ENCODE measurements around the gene SLC6A6. TPM values are rescaled to one million over a fixed set of nuclear protein-coding genes. Genes with fewer than 3 reads are reported as not detected.

The SLC6A6 gene
- total RNA-seq, 1 donor from 2014 or later: 49.3 TPM

DNA sequence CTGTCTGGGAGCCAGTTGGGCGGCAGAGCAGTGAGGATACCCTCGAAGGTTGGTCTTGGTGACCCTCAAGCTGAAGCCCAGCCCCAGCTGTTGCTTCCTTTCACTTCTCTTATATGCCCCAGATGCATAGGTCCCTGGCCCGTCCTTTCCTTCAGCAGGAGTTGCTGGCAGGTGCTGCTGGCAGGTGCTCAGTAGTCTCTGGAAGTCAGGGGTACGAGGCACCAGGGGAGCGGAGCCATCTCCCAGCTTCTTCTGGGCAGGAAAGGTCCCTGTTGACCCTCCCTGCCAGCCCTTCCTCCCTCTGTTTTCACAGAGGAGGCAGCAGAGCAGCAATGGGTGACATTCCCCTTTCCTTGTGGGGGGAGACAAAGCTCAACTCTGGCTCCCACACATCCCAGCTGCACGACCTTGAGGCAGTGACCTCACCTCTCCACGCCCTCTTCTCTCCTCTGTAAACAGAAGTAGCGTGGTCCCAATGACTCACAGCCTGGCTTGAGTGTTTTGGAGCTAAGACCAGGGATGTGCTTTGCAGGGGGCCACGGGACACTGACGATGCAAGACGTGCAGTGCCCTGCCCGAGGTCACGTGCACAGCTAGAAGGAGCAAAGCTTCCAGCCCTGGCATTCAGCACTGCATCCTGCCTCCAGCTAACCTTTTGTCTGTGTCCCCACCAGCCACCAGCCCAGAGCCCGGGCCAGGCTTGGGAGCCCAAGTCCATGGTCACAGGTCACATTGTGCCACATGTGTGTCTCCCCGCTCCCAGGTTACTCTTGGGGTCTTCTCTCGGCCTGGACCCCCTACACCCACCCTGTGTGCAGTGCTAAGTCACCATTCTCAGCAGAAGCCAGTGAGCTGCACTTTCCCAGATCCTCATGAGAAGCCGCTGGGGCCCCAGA lies 49.7 kb downstream of the SLC6A6 start:
- no peak for DNase-seq (ENCODE audit: low spot score)

DNA sequence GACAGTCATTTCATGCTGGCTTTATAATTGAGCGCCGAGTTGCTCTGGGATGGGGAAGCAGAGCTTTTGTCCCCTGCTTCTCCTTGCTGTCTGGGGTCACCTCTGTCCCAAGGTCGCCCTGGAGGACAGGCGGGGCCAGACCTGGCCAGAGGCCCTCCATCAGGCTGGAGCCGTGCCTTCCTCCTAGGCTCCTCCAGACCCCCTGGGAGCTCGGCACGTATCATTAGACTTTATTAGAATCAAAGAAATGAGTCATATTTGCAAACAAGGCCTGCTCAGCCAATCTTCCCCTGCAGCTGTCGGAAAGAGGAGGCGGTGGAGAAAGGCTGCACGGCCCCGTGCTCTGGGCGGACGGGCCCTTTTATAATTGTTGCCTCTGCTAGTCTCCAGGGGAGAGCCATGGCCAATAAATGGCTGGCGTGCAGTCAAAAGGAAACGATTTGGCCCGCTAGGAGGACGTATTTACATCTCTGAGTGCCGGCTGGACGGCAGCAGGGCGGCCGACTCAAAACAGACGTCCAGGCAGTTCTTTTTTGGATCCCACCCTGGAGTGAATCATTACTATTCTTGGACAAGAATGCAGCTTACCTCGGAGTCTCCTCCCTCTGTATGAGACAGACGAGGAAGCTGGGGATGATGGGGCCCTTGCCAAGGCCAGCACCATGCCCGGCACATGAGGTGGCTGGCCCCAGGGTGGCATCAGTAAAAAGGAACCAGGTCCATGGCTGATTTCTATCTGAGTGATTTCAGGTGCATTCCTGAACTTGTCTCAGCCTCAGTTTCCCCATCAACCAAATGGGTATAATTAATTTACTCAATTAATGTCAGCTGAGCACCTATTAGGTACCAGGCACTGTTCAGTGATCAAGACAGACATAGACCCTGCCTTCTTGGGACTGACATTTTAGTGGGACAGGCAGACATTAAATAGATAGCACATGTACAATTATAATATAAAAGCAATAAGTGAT lies 50.6 kb downstream of the SLC6A6 start:
- peak; percentile 93 for DNase-seq (ENCODE audit: low spot score)

DNA sequence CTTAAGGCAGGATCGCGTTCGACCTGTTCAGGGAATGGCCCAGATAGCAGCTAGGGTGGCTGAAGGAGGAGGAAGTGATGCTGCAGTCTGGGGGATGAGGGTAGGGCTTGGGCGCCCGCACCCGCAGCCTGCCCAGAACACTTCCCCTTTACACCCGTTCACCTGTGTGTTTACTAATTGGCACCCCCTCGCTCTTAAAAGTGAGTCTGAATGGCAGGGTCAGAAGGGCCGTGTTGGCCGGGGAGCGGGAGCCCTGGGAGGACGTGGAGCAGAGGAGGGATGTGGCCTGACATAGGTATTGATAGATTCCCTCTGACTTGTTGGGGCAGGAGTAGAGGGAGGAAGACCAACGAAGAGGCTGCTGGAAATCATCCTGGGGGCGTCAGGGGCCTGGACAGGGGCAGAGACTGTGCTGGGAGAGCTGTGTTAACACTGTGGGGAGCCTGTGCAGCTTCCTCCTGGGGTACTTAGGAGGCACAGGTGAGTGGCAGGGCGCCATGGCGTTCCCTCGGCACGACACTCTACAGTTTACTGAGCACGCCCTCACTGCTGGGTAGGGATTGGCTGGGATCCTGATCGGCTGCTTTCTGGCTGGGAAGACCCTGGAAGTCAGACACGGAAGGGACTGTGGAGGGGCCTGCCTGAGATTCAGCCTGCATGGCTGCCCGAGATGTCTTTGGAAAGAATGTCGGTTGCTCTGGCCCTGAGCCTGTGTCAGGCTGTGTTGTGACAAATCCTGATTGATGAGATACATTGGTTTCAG lies 51.7 kb downstream of the SLC6A6 start:
- DNase-seq (ENCODE audit: low spot score): no peak

DNA sequence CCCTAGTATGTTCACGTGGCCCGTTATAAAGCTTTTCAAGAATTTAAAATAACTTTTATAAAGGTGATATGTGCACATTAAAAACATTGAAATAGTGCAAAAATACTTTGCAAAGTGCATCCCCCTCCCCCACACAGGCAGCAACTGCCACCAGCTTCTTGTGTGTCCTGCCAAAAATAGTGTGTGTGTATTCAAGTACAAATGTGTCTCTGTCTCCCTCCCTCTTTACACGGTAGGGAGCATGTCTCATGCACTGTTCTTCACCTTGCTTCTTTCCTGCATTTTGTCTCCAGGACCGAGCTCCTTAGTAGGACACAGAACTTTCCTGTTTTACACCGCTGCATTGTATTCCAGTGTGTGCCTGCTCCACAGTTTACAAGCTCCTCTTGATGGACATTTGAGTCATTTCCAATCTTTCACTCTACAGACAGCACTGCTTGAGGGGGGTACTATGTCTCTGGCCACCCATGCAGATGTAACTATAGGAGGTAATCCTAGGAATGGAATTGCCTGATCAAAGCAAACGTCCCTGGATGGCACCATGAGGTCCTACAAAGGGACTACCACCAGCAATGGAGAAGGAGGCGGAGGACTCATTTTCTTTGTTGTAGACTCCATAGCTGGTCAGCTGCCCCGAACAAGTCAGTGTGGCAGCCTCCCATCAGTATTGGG lies 52.4 kb downstream of the SLC6A6 start:
- no peak for DNase-seq (ENCODE audit: low spot score)

DNA sequence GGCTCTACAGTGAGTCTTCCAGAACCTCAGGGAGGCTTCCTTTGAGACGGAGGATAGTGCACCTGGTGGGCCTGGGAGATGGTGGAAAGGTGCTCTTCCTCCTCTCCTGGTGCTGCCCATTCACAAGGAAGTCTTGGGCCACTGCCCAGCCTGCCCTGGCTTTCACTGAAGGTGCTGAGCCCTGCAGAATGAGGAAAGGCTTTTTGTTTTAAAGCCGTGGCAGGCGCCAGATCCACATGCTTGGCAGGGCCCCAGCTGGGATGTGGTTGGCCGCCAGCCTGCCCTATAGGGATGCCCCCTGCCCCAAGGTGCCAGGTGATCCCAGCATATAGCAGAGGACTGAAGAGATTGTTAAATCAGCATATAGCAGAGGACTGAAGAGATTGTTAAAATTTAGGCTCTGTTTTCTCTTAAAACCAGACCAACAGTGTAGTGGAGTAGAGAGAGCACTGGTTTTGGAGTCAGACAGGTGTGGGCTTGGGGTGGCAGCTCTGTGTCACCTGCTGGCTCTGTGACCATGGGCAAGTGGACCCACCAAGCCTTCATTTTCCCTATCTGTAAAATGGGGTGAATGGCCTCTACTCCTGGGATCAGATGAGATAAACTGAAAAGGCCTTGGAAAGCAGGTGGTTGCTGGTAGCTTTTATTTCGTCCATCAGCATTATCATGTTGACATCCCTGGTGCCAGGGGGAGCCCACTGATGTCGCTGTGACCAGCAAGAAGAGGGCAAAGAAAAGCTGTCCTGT lies 53.3 kb downstream of the SLC6A6 start:
- DNase-seq (ENCODE audit: low spot score): no peak

DNA sequence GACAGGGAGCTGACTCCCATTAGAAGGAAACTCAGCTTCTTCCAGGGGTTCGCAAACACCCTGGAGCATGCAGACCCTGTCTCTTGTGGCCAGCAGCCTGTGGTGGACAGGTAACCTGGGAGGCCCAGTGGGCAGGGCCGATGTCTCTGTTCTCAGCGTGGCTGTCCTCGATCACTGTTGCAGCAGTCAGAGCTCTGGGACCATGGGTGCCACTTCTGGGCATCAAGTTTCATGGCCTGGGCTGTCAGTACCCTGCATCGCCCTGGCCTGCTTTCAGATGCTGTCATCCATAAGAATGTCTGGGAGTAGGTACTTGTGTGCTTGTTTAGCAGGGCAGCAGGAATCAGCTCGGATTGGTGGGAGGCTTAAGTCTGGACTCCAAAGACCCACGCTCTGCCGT lies 54.4 kb downstream of the SLC6A6 start:
- no peak for DNase-seq (ENCODE audit: low spot score)

DNA sequence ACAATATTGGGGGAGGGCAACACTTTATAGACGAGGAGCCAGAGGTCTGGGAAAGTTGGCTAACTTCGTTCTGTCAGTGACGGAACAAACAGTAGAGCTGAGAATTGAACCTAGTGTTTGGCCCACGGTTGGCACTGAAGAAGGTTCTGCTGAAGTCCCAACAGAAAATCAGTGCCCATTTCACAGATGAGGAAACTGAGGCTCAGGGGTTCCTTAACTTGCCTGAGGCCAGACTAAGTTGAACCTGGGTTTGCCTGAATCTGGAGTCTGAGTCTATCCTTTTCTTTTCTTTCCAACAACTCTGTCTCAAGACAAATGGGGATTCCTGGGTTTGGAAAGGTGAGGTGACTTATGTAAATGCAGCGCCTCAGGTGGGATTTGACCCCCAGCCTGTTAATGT lies 55.1 kb downstream of the SLC6A6 start:
- DNase-seq (ENCODE audit: low spot score): no peak

DNA sequence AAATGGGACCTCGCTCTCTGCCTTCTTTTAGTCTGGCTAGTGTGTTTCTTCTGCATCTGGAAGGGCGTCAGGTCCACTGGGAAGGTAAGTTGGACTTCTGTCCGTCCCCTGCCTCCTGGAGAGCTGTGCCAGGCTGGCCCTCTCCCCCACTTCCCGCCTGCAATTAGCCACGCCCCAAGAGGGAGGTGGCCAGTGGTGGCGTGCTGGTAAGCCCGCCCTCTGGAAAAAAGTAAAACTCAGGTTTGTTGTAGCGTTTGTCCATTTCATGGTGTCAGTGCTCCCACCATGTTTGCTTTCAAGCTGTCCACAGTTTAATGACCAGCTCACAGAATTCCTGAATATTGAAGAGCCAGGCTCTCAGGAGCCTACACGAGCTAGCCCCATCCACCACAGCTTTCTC lies 55.6 kb downstream of the SLC6A6 start:
- DNase-seq (ENCODE audit: low spot score): no peak

DNA sequence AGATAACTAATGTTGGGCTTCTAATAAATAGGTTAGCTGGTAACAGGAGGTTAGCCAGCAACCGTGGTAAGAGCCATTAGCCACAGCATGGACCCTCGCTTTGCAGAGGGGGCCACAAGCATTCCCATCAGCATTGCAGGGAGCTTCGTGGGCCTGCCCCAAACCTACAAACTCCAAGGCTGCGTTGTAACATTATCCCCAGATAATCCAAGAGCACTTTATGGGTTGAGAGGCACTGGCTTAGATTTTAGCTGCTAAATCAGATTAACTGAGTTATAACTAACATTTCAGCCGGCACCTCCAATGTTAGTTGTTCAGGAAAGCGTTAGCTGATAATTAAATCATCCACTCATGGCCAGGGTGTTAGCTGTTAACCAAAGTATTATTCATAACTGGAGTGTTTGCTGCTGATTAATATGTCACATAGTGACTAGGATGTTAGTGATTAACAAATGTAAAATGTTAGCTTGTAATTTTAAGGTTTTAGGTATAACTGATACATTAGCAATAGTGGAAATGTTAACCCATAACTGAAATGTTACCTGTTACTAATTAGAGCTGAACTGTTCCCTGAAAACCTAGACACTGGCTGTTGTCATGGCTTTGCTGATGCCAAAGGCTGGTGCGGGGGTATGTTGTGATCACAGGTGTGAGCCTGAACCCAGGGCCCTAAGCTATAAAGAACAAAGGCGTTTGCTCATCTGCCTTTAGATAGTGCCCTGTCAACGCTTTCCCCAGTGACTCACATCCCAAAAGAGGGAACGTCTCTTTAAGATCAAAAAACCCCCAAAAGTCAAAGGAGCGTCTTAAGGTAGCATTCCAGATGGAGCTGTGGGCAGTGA lies 56.2 kb downstream of the SLC6A6 start:
- DNase-seq (ENCODE audit: low spot score): no peak

DNA sequence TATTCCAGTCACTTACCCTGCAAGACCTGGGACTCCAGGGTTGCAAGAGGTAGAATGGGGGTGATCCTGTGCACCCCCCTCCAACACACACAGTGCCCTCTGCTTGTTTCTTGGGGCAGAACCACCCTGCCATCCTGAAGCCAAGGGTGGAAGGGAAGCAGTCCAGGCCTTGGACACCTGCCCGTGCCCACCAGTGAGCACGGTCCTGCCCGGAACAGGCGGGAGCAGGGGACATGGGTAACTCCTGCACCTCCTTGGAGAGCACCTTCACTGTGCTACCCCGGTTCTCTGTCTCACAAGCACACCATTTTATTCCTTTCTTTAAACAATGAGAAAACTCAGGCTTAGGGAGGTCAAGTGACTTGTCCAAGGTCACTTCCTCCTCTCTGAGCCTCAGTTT lies 57.0 kb downstream of the SLC6A6 start:
- no peak for DNase-seq (ENCODE audit: low spot score)

DNA sequence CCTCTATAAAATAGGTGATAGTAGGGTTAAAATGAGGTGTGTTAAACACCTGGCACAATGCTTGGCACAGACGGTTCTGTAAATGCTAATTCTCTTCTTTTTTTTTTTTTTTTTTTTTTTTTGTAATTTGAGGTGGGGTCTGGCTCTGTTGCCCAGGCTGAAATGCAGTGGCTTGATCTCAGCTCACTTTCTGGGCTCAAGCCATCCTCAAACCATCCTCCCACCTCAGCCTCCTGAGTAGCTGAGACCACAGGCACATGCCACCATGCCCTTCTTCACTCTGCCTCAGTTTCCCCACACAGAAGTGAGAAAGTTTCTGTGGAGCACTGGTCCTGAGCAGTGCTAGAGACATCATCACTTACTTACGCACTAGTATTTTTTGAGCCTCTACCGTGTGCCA lies 57.4 kb downstream of the SLC6A6 start:
- no peak for DNase-seq (ENCODE audit: low spot score)

DNA sequence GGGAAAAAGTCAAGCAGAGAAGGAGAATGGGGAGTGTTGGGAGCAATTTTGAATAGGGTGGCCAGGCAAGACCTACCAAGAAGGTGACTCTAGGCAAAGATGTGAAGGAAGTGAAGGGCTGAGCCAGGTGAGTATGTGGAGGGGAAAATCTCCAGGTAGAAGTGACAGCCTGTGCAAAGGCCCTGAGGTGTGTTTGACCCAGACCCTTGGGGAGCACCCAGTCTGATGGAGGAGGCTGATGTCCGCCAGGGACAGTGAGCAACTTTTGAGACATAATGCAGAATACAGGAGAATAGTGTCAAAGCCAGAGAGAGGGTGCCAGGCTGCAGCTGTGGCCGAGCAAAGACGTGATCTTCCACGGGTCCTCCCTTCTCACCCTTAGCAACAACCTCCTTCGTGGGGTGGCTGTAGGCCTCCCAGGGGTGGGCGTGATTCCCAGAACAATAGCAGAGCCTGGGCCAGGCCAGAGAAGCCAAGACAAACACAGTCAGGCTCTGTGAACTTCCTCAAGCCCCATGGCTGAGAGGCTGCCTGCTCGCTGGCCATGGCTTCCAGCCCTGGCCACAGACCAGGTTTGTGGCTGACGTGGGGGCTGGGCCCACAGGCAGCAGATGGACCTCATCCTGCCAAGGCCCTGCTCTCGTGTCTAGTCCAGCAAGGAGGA lies 58.1 kb downstream of the SLC6A6 start:
- no peak for DNase-seq (ENCODE audit: low spot score)

DNA sequence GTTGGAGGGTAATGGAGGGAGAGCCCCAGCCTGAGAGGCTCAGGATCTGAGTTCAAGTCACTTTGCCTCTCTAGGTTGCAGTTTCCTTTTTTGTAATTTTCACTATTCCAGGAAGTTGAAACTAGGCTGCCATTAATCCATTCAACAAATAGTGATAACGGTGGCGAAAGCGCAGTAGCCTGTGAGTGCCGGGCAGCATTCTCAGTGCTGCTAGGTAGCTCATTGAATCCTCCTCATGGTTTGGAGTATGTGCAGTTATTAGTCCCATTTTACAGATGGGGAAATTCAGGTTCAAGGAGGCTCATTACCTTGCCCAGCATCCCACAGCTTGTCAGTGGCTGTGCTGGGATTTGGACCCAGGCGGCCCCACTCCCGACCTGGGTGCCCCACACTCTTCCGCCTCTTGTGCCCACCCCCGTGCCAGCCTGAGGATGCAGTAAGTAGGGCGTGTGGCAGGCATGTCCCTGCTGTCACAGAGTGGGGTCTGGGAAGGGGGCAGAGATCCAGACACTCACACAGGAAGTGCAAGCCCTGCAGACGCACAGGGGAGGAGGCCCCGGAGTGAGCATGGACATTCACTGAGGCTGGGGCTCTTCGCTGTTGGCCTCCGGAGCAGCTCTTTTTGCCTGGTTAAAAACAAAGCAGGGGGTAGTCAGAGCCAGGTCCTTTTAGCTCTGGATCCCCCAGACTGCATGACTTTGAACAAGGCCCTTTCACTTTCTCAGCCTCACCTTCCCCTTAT lies 58.8 kb downstream of the SLC6A6 start:
- no peak for DNase-seq (ENCODE audit: low spot score)

DNA sequence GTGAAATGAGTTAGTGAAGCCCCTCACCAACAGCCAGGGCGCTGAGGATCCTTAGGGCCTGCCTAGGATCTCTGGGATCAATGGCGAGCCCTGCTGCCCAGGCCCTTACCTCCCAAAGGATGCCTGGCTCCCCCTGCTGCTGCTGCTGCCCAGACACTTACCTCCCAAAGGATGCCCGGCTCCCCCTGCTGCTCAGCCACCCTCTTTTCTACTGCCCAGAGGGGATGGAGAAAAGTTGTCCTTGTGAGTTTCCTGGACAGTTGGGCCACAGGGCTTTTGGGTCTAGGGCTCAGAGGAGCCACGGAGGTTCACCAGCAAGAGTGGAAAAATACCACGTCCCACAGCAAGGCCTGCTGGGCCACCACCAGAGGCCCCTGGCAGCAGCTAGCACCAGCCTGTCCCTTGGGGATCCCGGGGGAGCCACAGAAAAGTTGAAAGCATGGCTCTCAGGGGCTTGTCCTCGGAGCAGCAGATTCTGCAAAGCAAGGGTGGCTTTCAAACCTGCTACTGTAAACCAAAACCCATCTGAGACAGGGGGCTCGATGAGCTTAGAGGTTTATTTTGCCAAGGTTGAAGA lies 59.4 kb downstream of the SLC6A6 start:
- DNase-seq (ENCODE audit: low spot score): no peak

DNA sequence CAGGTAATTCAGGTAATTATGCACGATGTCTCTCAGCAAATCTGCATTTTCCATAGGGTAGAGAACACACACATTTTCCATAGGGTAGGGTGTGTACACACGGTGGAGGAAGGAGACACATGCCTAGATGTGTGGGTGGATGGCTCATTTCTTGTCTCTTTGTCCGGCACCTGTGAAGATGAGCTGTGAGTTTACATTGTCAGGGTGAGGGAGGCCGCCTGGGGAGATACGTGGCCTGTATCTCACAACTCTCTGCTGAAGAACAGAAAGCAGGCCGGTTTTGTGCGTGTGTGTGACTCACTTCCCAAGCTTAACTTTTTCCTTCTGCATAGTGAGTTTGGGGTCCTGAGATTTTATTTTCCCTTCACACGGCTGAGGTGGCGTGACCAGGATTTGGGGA lies 60.3 kb downstream of the SLC6A6 start:
- no peak for DNase-seq (ENCODE audit: low spot score)

DNA sequence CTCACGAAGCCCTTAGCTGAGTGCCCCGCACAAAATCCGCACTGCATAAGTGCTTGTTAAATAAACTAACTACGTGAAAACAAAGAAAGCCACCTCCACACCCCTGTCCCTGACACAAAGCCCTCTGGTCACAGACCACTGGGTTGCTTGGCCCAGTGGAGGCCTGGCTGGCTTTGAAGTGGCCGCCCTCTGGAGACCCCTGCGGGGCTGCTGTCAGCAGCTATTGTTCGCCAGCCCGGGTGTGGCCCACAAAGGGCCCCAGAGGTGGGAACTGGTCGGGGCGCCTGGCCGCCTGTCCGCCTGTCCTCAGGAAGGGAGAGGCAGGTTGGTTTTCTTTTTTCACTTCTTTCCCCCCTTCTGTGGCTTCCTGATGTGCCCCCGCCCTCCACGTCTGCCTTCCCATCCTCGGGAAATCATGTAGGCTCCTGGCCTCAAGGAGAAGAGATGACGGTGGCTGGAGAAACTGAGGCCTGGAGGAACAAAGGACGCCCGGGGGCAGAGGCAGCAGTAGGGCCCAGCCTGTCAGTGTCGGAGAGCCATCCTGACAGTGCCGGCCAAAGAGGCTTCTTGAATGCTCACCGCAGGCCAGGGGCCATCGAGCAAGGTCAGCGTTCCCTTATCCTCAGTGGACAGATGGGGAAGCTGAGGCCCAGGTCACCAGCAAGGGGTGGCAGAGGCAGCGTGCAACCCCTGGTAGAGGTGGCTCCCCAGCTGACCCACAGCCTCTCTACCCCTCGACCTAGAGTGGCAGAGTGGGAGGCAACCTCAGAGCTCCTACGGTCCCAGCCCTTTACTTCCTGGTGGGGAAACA lies 61.1 kb downstream of the SLC6A6 start:
- DNase-seq (ENCODE audit: low spot score): no peak

DNA sequence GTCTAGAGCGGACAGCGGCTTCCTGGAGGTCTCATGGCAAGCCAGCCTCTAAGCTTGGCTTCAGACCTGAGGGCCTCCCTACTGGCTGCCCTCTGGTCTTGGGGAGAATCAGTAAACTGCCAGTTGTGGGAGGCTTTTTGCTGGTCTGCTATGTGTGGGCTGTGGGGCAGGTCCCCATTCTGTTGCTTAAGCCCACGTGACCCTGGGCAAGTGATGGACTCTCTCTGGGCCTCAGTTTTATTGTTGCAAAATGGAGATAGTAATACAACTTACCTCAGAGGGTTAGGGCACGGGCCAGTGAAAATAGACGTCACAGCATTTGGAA lies 61.7 kb downstream of the SLC6A6 start:
- no peak for DNase-seq (ENCODE audit: low spot score)

All from mesenteric fat pad (tissue), 1 donor.